GM19351 (cell line): ENCODE results near the gene NUP62.
"Not testable (repeated sequence)": the region's sequence is repeated elsewhere in the genome, so short reads cannot be mapped to it uniquely, and the experiment has no call there.

Experiments used
- ATAC-seq: cut with Tn5 transposase; IDR thresholded peaks from one replicate; pipeline ENCODE4 v1.9.1; 2021; ENCODE audit warnings: mild to moderate bottlenecking, moderate library complexity; ENCODE audit not compliant: unreplicated experiment

NUP62 gene

DNA sequence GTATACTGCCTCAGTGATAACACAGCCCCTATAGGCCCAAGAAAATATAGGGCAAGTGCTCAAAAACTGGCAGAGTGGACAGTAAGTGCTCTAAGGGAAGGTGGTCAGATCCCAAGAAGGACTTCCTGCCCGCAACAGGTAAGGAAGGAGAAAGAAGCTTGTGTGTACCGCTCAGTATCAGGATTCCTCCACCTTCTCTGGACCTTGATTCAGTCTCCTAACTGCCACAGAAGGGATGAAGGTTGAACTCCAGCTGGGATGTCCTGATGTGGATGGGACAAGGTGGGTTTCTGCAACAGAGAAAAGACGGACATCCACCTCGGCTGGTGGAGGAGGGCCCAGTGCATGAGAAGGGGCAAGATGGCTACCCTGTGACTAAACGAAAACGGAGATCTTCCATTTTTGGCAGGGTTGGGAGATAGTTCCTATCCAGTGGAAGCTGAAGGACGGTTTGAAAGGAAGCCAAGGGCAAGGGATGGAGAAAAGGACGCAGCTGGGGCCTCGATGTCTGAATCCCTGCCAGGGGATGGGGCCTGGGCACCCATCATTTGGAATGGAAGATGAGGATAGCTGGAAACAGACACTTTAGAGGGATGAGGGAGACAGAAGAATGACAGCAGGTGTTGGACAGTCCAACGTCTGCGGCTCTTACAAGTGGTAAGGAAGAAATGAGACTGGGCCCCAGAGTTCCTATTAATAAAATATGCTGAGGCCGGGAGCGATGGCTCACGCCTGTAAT is 1.6 kb downstream of the NUP62 start:
- ATAC-seq, result no peak

DNA sequence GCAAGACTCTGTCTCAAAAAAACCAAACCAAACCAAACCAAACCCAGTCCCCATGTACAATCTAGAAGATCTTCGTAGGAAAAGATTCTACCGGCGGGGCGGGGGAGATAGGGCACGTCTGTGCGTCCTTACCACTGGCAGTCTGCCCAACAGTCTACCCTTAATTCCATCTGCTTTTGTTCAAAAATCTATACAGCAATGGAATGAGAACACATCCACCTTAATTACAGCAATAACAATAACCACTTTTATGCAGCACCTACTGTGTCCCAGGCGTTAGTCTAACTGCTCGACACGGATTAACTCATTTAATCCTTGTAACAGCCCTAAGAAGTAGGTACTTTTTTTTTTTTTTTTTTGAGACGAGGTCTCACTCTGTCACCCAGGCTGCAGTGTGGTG is 2.8 kb downstream of the NUP62 start:
- ATAC-seq, result no peak

DNA sequence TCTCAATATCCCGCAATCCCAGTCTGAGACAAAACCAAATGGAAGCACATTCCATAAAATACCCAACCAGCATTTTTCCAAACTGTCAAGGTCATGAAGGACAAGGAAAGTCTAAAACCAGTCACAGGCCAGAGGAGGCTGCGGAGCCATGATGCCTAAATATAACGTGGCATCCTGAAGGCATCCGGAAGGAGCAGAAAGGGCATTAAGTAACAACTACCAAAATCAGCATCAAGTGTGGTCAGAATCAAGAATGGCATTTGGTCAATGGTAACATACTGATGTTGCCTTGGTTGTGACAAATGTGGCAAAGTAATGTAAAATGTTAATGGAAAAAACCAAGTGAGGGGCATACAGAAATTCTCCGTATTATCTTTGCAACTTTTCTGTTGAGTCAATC is 3.8 kb downstream of the NUP62 start:
- no peak for ATAC-seq

DNA sequence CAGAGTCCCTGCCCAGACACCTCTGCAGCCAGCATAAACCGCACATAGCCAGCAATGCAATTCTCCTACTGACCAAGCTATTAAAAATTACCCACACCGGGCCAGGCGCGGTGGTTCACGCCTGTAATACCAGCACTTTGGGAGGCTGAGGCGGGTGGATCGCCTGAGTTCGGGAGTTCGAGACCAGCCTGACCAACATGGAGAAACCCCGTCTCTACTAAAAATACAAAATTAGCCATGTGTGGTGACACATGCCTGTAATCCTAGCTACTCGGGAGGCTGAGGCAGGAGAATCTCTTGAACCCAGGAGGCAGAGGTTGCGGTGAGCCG is 4.5 kb downstream of the NUP62 start:
- ATAC-seq, result not testable (repeated sequence)

DNA sequence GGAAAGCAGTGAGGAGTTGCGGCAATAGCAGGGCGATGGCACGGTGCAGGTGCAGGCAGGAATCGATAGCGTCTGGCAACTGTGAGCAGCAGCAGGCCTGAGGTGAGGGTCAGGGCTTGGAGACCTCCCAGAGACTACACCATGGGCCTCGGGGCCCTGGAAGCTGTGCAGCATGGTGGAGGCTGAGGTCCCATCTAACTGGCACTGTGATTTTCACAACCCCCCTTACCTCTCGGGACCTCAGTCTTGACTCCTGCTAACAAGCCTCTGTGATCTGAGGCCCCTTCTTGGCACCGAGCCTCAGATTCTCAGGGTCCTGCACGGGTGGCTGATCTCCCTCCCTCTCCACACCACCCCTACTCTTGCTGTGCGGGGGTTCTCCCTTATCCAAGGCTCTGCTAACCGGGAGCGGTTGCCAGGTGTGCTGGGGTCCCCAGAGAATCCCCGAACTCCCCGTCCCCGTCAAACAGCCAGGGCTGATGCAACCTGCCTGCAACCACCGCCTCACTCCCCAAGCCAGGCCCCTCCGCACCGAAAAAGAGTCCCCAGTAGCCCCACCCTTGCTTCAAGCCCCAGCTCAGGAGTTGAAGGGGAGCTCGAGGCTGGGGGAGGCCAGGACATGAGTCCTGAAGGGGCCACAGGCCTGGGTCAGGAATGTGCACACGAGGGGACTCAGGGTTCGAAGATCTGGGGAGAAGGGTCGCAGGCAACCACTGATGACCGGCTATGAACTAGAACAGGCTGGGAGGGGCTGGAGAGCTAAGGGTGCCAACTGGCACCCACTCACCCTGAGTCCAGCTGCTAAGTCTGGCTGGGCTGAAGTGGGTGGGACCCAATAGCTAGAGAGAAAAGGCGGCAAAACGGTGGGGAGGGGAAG is 5.1 kb downstream of the NUP62 start:
- ATAC-seq, result no peak

DNA sequence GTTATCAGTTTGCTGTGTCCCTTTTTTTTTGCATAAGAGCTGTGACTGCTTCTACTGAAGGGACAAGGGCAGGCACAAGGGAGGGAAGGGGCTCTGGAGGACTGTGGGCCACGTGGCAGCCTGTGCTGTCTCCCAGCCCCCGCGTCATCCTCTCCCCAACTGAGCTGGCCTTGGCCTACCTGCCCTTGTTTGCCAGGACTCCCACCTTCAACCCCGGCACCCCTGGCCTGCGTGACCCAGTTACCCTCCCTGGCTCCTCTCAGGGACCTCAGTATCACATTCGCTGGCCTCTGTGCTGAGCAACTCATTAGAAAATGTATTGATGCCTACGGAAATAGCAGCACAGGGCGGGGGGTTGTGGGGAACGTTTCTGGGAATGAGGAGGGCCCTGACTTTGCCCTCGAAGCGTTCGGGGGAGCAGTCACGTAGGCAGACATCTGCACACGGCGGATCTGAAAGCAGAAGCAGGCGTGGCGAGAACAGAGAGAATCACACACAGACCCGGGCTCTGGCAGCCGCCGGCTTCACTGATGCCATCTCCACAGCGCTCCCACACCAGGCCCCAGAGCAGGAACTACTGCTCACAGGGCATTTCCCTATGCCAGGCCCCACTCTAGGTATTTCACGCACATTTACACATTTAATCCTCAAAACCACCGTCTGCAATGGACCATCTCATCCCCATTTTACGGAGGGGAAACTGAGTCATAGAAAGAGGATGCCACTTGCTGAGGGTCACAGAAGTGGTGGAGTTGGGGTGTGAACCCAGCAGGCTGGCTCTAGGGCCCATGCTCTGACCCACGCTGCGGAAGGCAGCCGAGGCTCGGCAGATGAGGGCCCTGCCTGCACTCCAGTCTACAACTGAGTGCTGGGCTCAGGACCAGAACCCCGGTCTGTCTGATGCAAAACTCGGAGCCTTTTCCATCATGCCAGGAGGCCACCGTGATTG is 6.0 kb downstream of the NUP62 start:
- ATAC-seq, result no peak

DNA sequence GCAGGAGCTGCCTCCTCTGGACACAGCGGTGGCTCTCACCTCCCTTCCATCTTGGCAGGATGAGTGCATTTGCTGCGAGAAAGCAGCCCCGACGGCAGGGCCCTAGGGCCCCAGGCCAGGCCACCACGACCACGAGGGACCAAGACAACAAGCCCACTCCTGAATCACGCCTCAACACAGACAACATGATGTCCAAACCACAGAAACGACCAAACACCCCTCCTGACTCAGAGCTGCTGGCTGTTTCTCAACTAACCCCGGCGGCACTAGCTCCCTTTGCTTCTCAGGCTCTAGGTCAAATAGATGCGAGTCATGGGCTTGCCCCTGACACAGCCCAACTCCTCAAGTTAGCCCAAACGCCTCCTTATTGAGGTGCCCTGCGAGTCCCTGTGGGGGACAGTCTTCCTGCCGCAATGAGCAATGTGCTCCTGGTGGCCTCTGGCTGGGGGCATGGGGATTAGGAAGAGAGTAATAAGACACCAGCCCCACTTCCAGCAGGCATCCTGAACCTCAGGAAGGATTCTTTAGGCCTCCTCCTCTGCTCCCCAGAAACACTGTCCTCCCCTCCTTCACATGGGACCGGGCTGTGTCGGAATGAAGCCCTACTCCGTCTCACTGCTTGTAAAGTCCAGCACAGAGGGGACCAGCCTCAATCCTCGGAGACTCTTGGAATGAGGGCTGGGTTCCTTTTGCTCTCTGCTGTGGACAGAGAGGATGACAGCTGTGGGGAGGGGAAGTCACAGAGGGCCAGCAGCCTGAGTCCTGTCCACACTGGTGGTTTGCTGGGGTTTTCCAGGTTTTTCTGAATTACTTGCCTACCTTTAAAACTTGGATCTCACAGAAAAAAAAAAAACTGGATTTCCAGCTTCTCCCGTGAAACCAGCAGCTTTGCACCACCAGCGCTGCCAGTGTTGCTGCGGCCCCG is 7.2 kb downstream of the NUP62 start:
- no peak for ATAC-seq

DNA sequence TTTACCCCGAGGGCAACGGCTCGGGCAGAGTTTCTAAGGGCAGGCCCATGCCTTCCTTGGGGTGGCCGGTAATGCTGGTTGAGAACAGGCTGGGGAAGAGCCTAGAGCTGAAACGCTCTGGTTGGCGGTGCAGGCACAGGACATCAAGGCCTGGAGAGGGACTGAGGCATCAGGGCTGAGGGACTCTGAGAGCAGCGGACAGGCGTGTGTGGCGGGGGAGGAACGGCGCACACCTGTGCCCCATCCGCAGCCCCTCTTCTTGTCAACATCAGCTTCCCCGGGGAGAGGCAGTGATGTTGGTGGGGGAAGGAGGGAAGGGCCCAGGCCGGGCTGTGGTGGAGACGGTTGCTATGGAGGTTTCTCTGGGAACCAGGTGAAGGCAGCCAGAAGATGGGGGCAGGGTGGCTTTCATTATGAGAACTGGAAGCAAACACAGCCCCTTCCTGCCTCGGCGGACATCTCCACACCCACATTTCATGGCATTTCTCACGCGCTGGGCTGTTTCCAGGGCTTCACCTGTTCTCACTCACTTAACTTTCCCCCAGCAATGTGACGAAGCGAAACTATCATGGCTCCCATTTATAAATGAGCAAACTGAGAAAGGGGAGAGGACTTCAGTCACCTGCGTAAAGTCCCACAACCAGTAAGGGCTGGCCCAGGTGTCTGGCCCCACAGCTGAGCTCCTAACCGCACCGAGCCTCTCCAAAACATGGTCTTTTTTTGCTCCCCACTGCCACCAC is 8.5 kb downstream of the NUP62 start:
- ATAC-seq, result no peak

DNA sequence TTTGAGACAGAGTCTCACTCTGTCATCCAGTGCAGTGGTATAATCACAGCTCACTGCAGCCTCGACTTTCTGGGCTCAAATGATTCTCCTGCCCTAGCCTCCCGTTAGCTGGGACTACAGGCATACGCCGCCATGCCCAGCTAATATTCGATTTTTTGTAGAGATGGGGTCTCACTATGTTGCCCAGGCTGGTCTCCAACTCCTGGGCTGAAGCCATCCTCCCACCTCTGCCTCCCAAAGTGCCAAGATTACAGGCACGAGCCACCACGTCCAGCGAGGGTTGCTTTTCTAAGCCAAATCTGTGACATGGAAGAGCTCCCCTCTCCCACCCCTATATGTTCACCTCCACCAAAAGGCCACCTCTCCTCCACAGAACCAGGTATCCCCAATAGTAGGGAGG is 11.2 kb downstream of the NUP62 start:
- ATAC-seq, result no peak

DNA sequence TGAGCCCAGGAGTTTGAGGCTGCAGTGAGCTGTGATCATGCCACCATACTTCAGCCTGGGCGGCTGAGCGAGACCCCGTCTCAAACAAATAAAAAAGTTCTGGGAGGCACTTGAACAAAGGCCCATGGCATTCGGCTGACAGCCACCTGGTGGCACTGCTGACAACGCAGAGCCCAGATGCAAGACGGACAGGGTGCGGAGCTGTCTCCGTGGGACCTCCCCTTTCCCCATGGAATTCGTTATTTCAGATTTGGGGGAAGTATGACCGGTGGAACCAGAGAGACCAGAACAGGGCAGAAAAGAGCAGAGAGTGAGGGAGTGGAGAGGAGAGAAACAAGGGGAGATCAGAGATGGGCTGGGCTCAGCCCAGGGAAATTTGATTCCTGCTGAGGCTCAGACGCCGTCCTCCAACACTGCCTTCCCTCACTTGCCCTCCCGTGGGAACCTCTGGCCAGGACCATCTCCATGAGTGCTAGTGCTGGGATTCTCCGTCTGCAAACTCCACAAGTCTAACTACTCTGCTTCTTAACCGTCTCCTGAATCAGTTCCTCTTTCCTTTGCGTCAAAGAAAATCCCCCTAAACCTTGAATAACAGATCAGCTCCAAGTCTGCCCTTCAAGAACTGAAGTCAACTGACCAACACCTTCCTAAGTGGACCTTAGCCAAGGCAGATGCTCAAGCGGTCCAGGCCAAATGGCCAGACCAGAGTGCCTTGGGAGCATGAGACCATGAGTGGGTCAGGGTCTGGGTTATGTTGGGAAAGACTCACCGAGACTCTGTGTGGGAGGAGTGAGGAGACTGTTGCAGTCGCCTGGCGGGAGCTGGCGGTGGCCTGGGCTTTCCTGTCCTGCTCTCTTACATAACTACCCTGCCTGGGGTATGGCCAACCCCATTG is 12.2 kb downstream of the NUP62 start:
- no peak for ATAC-seq

DNA sequence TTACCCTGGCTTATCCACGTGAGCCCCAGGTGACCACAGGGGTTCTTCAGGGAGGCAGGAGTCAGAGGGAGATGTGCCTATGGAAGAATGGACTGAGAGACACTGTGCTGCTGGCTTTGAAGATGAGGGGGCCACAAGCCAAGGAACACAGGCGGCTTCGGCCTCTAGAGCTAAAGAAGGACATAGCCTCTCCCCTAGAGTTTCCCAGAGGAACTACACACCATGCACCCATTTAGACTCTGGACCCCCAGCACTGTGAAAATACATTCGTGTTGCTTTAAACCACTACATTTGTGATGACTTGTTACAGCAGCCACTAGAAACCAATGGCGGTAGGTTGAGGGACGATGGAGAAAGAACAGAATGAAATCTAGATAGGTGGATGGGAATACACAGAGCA is 14.0 kb downstream of the NUP62 start:
- ATAC-seq, result no peak

DNA sequence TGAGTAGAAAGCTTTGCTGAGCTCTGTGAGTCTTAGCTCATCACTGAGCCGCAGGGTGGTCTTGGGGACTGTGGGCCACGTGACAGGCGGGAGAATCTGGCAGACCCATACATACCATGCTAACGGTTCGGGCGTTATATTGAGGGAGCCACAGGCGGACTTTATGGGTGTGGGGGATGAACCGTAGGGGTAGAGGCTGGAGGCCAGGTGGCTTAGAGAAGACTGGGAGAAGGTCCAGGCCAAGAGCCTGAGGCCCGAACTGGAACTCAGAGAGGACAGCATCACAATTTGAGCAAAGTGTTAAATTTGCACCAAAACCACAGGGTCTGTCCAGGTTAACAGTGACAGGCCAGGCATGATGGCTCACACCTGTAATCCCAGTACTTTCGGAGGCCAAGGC is 15.6 kb downstream of the NUP62 start:
- ATAC-seq, result no peak

DNA sequence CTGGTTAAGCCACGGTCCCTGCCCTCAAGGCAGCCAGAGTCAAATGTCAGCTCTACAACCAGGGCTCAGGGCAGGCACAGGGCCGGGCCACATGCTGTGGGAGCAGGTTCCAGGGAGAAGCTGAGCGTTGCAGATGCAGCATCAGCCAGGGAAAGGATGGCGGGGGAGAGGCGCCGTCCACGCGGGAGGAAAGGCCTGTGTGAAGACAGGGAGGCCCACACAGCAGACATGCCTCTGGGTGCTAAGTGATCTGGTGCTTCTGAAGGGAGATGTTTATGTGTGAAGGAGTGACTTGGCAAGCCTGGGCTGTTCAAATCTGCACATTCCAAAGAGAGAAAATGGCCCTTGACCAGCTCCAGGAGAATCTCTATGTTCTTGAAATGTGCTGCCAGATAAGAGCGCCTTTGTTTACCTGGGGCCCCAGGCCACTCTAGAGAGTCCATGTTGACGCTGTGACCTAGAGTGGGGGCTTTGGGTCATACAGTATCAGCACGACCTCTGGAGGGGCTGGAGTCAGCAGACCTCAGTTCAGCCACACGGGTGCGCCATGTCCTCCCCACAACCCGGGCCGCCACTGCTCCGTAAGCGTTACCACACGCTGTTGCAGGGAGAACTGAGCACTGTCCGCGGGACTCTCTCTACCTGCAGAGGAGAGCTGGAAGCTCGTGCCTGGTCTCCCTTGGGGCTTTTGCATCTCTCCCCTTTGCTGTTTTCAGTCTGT is 16.2 kb downstream of the NUP62 start:
- ATAC-seq, result no peak

DNA sequence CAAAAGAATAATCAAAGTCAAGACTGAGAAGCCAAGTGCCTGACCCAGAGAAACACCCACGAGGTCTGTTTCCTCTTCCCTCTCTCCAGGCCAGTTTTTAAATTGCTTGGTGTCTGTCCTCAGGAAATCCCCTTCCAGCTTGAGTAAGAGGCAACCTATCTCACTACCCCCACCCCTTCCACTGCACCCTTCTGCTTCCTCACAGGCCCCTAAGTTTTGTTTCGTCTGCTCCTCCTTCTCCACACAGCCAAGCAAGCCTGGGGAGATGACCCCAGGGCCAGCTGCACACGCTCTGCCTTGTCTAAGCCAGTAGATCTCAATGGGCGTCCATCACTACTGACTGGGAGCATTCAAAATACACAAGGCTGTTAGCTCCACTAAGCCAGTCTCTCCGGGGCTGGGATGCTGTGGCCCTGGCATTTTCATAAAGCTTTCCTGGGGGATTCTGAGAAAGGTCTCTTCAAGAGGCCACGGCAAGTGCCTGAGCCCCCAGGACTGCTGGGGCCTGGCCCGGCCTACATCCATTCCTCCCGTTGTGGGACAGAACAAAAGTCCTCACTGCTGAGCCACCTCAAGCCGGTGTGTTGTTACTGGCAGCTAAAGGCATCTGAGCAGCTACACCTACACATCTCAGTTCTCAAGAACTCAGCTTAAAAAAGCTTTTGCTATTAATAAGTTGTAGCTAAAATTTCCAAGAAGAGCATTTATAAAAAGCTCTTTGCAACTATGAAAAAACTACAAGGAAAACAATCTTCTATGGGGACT is 17.7 kb downstream of the NUP62 start:
- no peak for ATAC-seq

DNA sequence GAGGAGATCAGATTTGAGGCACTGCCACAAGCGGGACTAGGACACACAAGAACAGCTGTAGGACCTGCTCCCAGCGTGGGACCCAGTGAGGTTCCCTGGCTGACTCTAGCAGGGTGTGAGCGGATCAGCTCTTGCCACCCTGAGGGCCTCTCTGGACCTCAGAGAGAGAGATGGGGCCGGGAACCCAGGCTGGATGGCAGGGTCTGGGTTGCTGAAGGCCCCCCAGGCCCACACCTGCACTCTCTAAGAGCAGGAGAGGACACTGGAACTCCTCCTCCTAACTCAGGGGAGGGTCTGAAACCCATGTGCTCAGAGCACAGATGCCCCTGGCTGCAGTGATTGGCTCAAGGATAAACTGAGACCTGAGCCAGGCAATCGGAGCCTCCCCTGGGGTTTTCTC is 19.1 kb downstream of the NUP62 start:
- no peak for ATAC-seq

DNA sequence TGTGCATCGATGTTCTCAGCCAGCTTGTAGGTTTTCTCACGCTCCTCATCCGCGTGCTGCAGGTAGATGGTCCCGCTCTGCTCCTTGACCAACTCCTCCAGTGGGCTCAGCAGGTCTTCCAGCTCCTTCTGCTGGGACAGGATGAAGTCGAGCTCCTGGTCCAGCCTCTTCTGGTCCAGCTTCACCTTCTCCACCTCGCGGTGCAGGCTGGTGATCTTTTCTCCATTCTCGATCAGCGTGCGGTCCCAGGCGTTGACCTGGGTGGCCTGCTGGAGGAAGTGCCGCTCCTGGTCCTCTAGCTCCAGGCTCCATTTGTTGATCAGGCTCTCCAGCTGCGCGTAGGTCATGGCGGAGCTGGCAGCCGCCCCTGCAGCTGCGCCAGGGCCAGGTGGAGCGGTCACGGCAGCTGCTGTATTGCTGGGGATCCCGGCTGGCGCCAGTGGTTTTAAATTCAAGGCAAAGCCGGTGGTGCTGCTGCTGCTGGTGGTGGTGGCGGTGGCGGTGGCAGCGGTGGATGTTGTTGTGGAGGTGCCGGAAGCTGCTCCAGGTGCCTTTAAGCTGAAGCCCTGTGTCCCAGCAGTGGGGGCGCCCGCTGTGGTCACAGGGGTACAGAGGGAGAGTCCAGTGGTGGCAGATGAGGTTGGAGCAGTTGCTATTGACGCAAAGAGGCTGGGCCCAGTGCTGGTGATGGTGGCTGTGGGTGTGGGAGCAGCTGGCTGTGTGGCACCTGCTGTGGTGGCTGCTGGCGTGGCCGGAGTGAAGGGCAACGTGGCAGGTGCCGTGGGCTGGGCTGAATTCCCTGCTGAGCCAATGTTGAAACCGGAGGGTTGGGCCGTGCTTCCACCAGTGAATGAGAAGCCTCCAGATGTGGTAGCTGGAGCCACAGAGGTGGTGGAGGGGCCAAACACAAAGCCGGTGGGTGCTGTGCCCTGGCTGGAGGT is 20.6 kb downstream of the NUP62 start:
- no peak for ATAC-seq
